Activated CD8-positive, alpha-beta memory T cell treated with anti-CD3 and anti-CD28 coated beads for 36 hours (primary cell): Measurements from ENCODE around the gene CCDC74B. TPM values are rescaled to one million over a fixed set of nuclear protein-coding genes. Genes with fewer than 3 reads are reported as not detected.
"Not testable (repeated sequence)": the region's sequence is repeated elsewhere in the genome, so short reads cannot be mapped to it uniquely, and the experiment has no call there.

Experiments
- CTCF ChIA-PET: fragments of 350-600 bp; sonication (Branson Sonifier 250); formaldehyde crosslinking; loops from one replicate; lab custom pipeline; 2021; ENCODE audit warnings: antibody characterized with exemption; lab: Charles Lee
- POLR2A ChIA-PET: fragments of 350-600 bp; sonication (Branson Sonifier 250); formaldehyde crosslinking; loops from one replicate; lab custom pipeline; 2021; ENCODE audit warnings: antibody characterized with exemption; lab: Charles Lee
- total RNA-seq, 2 experiments: library from RNA; stranded (reverse); gene quantifications; one replicate each; pipeline ENCODE4 v1.2.3, GENCODE V29; 2021

CCDC74B gene
- total RNA-seq, result 1 to 10 TPM in 1 of 2 experiments, under 1 TPM in 1; 0.70 to 1.1 TPM

- POLR2A ChIA-PET, result not testable (repeated sequence)
- CTCF ChIA-PET, result interaction anchor here (1.0 kb wide), 1 partner anchor 38 kb away, joined by 3 read pairs; no protein-coding TSS in a partner anchor
Measured at GRCh38 chr2:130145006-130145414, at the start of gene CCDC74B. TSS of gene CCDC74B (minus strand) at chr2:130145112. CDS start at chr2:130144996, 116 bp downstream.

GRCh38 chr2:130193824-130194223 is 48.9 kb upstream of the CCDC74B start:
- POLR2A ChIA-PET, CTCF ChIA-PET: not testable (repeated sequence)

- POLR2A ChIA-PET, CTCF ChIA-PET: not testable (repeated sequence)
Measured at GRCh38 chr2:130192451-130192850, 47.5 kb upstream of the CCDC74B start.

- POLR2A ChIA-PET, CTCF ChIA-PET: not testable (repeated sequence)
Measured at GRCh38 chr2:130191319-130191718, 46.4 kb upstream of the CCDC74B start.

GRCh38 chr2:130190237-130190636 is 45.3 kb upstream of the CCDC74B start:
- ChIA-PET CTCF (interaction anchor here (0.8 kb wide), 1 partner anchor 12 kb away, joined by 4 read pairs; no protein-coding TSS in a partner anchor), POLR2A (no interaction called here)

GRCh38 chr2:130188958-130189357 is 44.0 kb upstream of the CCDC74B start:
- POLR2A ChIA-PET, CTCF ChIA-PET: not testable (repeated sequence)

GRCh38 chr2:130187859-130188792 is 43.2 kb upstream of the CCDC74B start:
- CTCF ChIA-PET, POLR2A ChIA-PET: not testable (repeated sequence)

- CTCF ChIA-PET, result no interaction called here
- POLR2A ChIA-PET, result interaction anchor here (1.5 kb wide), 1 partner anchor 1302 kb away, joined by 5 read pairs; no protein-coding TSS in a partner anchor
Measured at GRCh38 chr2:130187268-130187667, 42.4 kb upstream of the CCDC74B start.

- ChIA-PET POLR2A (interaction anchor here (1.5 kb wide), 1 partner anchor 1303 kb away, joined by 5 read pairs; no protein-coding TSS in a partner anchor), CTCF (no interaction called here)
Measured at GRCh38 chr2:130186391-130186790, 41.5 kb upstream of the CCDC74B start.

- ChIA-PET CTCF (no interaction called here), POLR2A (interaction anchor here (0.7 to 1.5 kb wide), 4 partner anchors 147 to 1303 kb away, joined by 3 to 9 read pairs (median 4); no protein-coding TSS in a partner anchor)
Measured at GRCh38 chr2:130185896-130186295, 41.0 kb upstream of the CCDC74B start.

GRCh38 chr2:130185436-130185835 is 40.5 kb upstream of the CCDC74B start:
- ChIA-PET POLR2A (interaction anchor here (0.7 to 1.4 kb wide), 3 partner anchors 148 to 1304 kb away, joined by 3 to 9 read pairs (median 3); no protein-coding TSS in a partner anchor), CTCF (no interaction called here)

- ChIA-PET CTCF (no interaction called here), POLR2A (no interaction called here)
Measured at GRCh38 chr2:130183512-130184373, 38.8 kb upstream of the CCDC74B start.

- POLR2A ChIA-PET, result not testable (repeated sequence)
- CTCF ChIA-PET, result interaction anchor here (0.8 to 2.1 kb wide), 2 partner anchors 38 to 159 kb away, joined by 3 to 16 read pairs; partner anchors contain the start of genes CCDC74B and IMP4
Measured at GRCh38 chr2:130182826-130183511, 38.1 kb upstream of the CCDC74B start.

GRCh38 chr2:130181880-130182682 is 37.2 kb upstream of the CCDC74B start, which contains the start of gene MZT2B:
TSS of gene MZT2B (plus strand) at chr2:130182262. CDS start at chr2:130182283, 21 bp downstream.
- ChIA-PET CTCF (interaction anchor here (0.8 to 2.1 kb wide), 4 partner anchors 37 to 162 kb away, joined by 3 to 16 read pairs (median 4); partner anchors contain the start of genes CCDC74B and IMP4), POLR2A (interaction anchor here (0.6 to 2.4 kb wide), 2 partner anchors 160 to 1307 kb away, joined by 3 to 16 read pairs; partner anchors contain the start of gene IMP4)

- ChIA-PET CTCF (interaction anchor here (0.8 to 2.1 kb wide), 5 partner anchors 37 to 163 kb away, joined by 3 to 16 read pairs (median 3); partner anchors contain the start of gene IMP4), POLR2A (interaction anchor here (2.4 kb wide), 1 partner anchor 161 kb away, joined by 16 read pairs; the partner anchor contains the start of gene IMP4)
Measured at GRCh38 chr2:130181325-130181879, 36.5 kb upstream of the CCDC74B start, which contains the start of gene SMPD4. TSS of gene SMPD4 (minus strand) at chr2:130181602. CDS start at chr2:130176592, 5,010 bp downstream.

- CTCF ChIA-PET, result interaction anchor here (0.8 to 2.1 kb wide), 5 partner anchors 36 to 164 kb away, joined by 3 to 16 read pairs (median 3); partner anchors contain the start of gene IMP4
- POLR2A ChIA-PET, result interaction anchor here (0.6 to 2.4 kb wide), 2 partner anchors 162 to 1865 kb away, joined by 3 to 16 read pairs; partner anchors contain the start of gene IMP4
Measured at GRCh38 chr2:130180404-130181324, 35.8 kb upstream of the CCDC74B start.
